Inflammatory macrophage (primary cell): ENCODE data around the gene CHRM5.
"Not testable (repeated sequence)": the region's sequence is repeated elsewhere in the genome, so short reads cannot be mapped to it uniquely, and the experiment has no call there.

ENCODE experiments used
- DNase-seq, 2 donors: peaks; one replicate each; pipeline ENCODE4 v3.0.0-alpha.2; 2020 to 2022

The CHRM5 gene

GRCh38 chr15:33994005-33994615 lies 25.8 kb downstream of the CHRM5 start:
- peak in 1 of 2 donors; percentile 6 for DNase-seq

- DNase-seq = not testable (repeated sequence)
Measured at GRCh38 chr15:33995666-33996065, 27.4 kb downstream of the CHRM5 start.

- no peak for DNase-seq
Measured at GRCh38 chr15:34001536-34001935, 33.2 kb downstream of the CHRM5 start.

GRCh38 chr15:34006381-34006780 lies 38.1 kb downstream of the CHRM5 start:
- DNase-seq = no peak

- DNase-seq = no peak
Measured at GRCh38 chr15:34009656-34010055, 41.4 kb downstream of the CHRM5 start.

- no peak for DNase-seq
Measured at GRCh38 chr15:34010921-34011320, 42.6 kb downstream of the CHRM5 start.

- no peak for DNase-seq
Measured at GRCh38 chr15:34011481-34011880, 43.2 kb downstream of the CHRM5 start.

- no peak for DNase-seq
Measured at GRCh38 chr15:34012461-34013028, 44.2 kb downstream of the CHRM5 start.

- DNase-seq = no peak
Measured at GRCh38 chr15:34013746-34014145, 45.4 kb downstream of the CHRM5 start.

GRCh38 chr15:34014556-34014955 lies 46.3 kb downstream of the CHRM5 start:
- no peak for DNase-seq

GRCh38 chr15:34018021-34018645 lies 49.8 kb downstream of the CHRM5 start:
- no peak for DNase-seq

- DNase-seq = not testable (repeated sequence)
Measured at GRCh38 chr15:34018738-34019137, 50.4 kb downstream of the CHRM5 start.

- no peak for DNase-seq
Measured at GRCh38 chr15:34019369-34019990, 51.2 kb downstream of the CHRM5 start.

GRCh38 chr15:34023907-34024306 lies 55.6 kb downstream of the CHRM5 start:
- no peak for DNase-seq

- no peak for DNase-seq
Measured at GRCh38 chr15:34025252-34025651, 57.0 kb downstream of the CHRM5 start.

GRCh38 chr15:34027606-34028005 lies 59.3 kb downstream of the CHRM5 start:
- no peak for DNase-seq

- DNase-seq = no peak
Measured at GRCh38 chr15:34031987-34032760, 63.9 kb downstream of the CHRM5 start.

- peak; percentile 72 to 81 for DNase-seq
Measured at GRCh38 chr15:34038023-34038870, 70.0 kb downstream of the CHRM5 start.

- peak; percentile 42 to 75 for DNase-seq
Measured at GRCh38 chr15:34038871-34039789, 70.8 kb downstream of the CHRM5 start, which contains the start of gene AVEN. AVEN (minus strand) TSS chr15:34039204; CDS start chr15:34039046, 158 bp downstream.

- DNase-seq = no peak
Measured at GRCh38 chr15:34039790-34040113, 71.5 kb downstream of the CHRM5 start.

GRCh38 chr15:34043391-34043790 lies 75.1 kb downstream of the CHRM5 start:
- DNase-seq = no peak
